Panc1 (cell line): Measurements from ENCODE around the gene KPNB1. TPM values are rescaled to one million over a fixed set of nuclear protein-coding genes. Genes with fewer than 3 reads are reported as not detected.

Source experiments
- ATAC-seq: fragments of 200-7000 bp; cut with Tn5 transposase; 2 replicates; pipeline ENCODE4 v1.9.1; 2020; ENCODE audit warnings: mild to moderate bottlenecking, moderate library complexity
- BruUV-seq: library from RNA; stranded (reverse); fragments of 400-500 nt; replicated peaks from 2 replicates; lab custom pipeline; 2021; lab: Mats Ljungman, UMichigan
- CTCF ChIA-PET: fragments of 300-600 bp; sonication (Branson Sonifier 250); formaldehyde crosslinking; loops from one replicate; lab custom pipeline; 2022; ENCODE audit warnings: antibody characterized with exemption; lab: Charles Lee
- POLR2A ChIA-PET: fragments of 300-600 bp; sonication (Branson Sonifier 250); formaldehyde crosslinking; loops from one replicate; lab custom pipeline; 2022; ENCODE audit warnings: antibody characterized with exemption; lab: Charles Lee
- DNase-seq: peaks from one replicate; pipeline ENCODE4 v3.0.0-alpha.2; 2010; ENCODE audit warnings: low read depth, low spot score
- H3K27ac ChIP-seq: 2 replicates; pipeline ENCODE4 v1.5.1; 2011; ENCODE audit warnings: mild to moderate bottlenecking, low read length, inconsistent platforms
- H3K27me3 ChIP-seq: fragments of 200-500 bp; sonication (Bioruptor generic); 2 replicates; pipeline ENCODE4 v1.6.0; 2014; ENCODE audit warnings: low read length, inconsistent platforms; ENCODE audit not compliant: control insufficient read depth, insufficient read depth
- H3K36me3 ChIP-seq: fragments of 200-500 bp; sonication (Bioruptor generic); 2 replicates; pipeline ENCODE4 v1.5.1; 2014; ENCODE audit warnings: inconsistent platforms, mild to moderate bottlenecking, low read length, moderate library complexity; ENCODE audit not compliant: control insufficient read depth, insufficient read depth
- H3K4me1 ChIP-seq: 2 replicates; pipeline ENCODE4 v1.5.1; 2011; ENCODE audit warnings: inconsistent platforms, mild to moderate bottlenecking, low read length, moderate library complexity; ENCODE audit not compliant: control insufficient read depth, insufficient read depth
- H3K4me3 ChIP-seq, 2 experiments: 2 replicates each; pipeline ENCODE4 v1.5.1; 2011 to 2012; ENCODE audit warnings: low read depth in 2 of 2, low read length in 2 of 2, mild to moderate bottlenecking in 2 of 2, inconsistent platforms in 1 of 2, moderate library complexity in 1 of 2
- H3K9me3 ChIP-seq: fragments of 200-500 bp; sonication (Bioruptor generic); 2 replicates; pipeline ENCODE4 v1.5.1; 2014; ENCODE audit warnings: low read depth, mild to moderate bottlenecking, inconsistent platforms, low read length, moderate library complexity; ENCODE audit not compliant: control insufficient read depth, insufficient read depth
- CTCF ChIP-seq: fragments of 450-650 bp; IDR thresholded peaks from 2 replicates; pipeline ENCODE4 v1.5.1; 2017; ENCODE audit warnings: mild to moderate bottlenecking
- POLR2AphosphoS5 ChIP-seq: IDR thresholded peaks from 2 replicates; pipeline ENCODE4 v1.6.1; 2012; ENCODE audit warnings: mild to moderate bottlenecking, low read depth, low read length, moderate library complexity
- REST ChIP-seq, 2 experiments: IDR thresholded peaks; 2 replicates each; pipeline ENCODE4 v1.6.1; 2011 to 2012; ENCODE audit warnings: low read depth in 2 of 2, control low read depth in 1 of 2, low read length in 1 of 2, mild to moderate bottlenecking in 1 of 2, moderate library complexity in 1 of 2; ENCODE audit not compliant: insufficient read depth in 1 of 2
- SIN3A ChIP-seq: IDR thresholded peaks from 2 replicates; pipeline ENCODE4 v1.6.1; 2012; ENCODE audit warnings: low read depth, mild to moderate bottlenecking, low read length, moderate library complexity, borderline replicate concordance; ENCODE audit not compliant: insufficient read depth
- TCF7L2 ChIP-seq: IDR thresholded peaks from 2 replicates; pipeline ENCODE4 v1.6.1; 2011; ENCODE audit warnings: mild to moderate bottlenecking, low read depth, low read length, inconsistent platforms
- in situ Hi-C: cut with HindIII; loops from 2 replicates; pipeline ENCODE4 v1.10.0; 2016; ENCODE audit warnings: low sequenced_read_pairs, low pct_unique_long_range_greater_than_20kb
- intact Hi-C: fragments of 100-400 bp; cut with micrococcal nuclease; formaldehyde crosslinking; loops from one replicate; pipeline ENCODE4 v1.10.0; 2022; ENCODE audit not compliant: unreplicated experiment
- total RNA-seq: library from RNA; stranded (reverse); gene quantifications from one replicate; pipeline ENCODE4 v1.2.1, GENCODE V29; 2021; ENCODE audit not compliant: unreplicated experiment

The KPNB1 gene
- total RNA-seq, 1 experiment from 2014 or later, result 666 TPM

DNA sequence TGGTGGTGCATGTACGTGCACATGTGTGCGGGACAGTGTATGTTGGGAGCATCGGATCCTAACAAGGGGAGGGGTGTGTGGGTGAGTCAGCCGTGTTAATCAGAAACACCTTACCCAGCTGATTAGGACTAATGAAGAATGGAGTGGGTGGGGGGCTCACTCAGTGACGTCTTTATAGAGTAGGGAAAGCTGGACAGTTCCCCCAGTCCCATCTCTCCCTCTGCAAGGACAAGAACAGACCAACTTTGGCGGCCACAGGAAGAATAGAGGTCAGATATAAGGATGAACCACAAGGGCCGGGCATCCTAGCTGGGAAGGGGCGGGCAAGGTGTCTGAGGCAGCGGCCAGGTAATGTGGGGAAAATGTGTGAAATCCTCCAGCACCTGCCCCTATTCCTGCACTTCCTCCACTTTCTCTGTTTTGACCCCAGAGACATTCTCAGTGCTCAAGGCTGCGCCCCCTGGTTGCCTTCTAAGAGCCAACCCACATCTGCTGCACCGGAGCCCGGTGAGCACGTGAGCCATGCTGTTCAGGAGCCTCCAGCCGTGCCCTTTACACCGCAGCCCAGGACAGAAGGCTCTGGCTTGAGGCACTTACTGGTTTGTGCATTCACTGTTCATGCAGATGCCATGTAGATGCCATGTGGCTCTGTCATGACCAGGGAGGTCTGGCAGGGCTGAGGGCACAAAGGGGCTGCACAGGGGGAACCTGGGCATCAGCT is 64.4 kb downstream of the KPNB1 start:
- H3K27me3 ChIP-seq, result peaks cover 5% of the 10 kb centered on the region; the same call in 1 of the 2 replicates
- no peak for ATAC-seq

More for the DNA sequence above, 64.4 kb downstream of the KPNB1 start:
- no peak overlapping the region for H3K27ac ChIP-seq
- TF ChIP-seq REST (IDR thresholded peaks at IDR 0.05; ENCODE audit: insufficient read depth in 1 of 2, low read depth in 2 of 2, low read length in 1 of 2) (no peak; a peak in 1 of 4 replicates), POLR2AphosphoS5 (no peak), CTCF (no peak), TCF7L2 (no peak), SIN3A (no peak)
- intact Hi-C loops, result no loop called here
- in situ Hi-C loops, result no loop called here
- H3K4me1 ChIP-seq, result no peaks in the 10 kb centered on the region
- no peaks in the 10 kb centered on the region for H3K36me3 ChIP-seq
- no peaks in the 10 kb centered on the region for H3K9me3 ChIP-seq
- BruUV-seq, result no TSS peak
- DNase-seq, result no peak
- ChIA-PET CTCF (no interaction called here), POLR2A (no interaction called here)
- H3K4me3 ChIP-seq, result no peak overlapping the region
